GM19452 (cell line): Measurements from ENCODE around the gene KREMEN1.
"Not testable (repeated sequence)": the region's sequence is repeated elsewhere in the genome, so short reads cannot be mapped to it uniquely, and the experiment has no call there.

Experiments
- ATAC-seq: cut with Tn5 transposase; IDR thresholded peaks from one replicate; pipeline ENCODE4 v1.9.1; 2021; ENCODE audit not compliant: unreplicated experiment

KREMEN1 gene

DNA sequence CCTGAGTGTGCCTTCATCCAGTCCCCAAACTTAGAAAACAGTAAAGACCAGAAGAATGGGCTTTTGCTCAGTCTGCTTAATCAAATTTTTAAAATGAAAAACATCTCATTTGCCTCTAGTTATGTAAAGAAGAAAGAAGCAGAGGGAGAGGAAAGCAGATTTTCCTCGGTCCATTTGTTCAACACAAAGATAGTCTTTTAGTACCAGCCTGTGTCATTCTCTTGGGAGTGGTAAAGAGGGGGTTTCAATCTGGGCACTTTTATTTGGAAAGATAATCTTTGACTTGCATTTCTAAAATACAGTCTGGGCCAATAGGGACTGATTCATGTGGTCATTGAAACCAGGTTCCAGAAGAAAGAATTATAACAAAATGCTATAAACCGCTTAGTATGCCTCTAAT is 29.5 kb downstream of the KREMEN1 start:
- no peak for ATAC-seq

DNA sequence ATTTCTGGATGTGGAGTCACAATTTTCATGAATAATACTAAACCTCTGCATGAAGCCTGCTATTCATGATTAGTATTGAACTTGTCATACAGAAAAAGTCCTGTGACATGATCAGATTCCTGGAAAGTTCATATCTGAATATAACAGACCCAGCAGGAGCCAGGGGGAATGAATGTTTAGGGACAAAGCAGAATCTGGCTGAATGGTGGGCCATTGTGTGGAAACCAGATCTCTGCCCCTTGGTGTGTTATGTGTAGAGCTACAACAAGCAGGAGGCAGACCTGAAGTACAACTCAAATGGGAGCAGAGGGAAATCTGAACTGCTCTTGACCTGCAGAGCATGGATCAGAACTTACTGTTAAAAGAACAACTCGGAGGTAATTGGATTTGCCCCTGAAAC is 30.3 kb downstream of the KREMEN1 start:
- ATAC-seq: no peak

DNA sequence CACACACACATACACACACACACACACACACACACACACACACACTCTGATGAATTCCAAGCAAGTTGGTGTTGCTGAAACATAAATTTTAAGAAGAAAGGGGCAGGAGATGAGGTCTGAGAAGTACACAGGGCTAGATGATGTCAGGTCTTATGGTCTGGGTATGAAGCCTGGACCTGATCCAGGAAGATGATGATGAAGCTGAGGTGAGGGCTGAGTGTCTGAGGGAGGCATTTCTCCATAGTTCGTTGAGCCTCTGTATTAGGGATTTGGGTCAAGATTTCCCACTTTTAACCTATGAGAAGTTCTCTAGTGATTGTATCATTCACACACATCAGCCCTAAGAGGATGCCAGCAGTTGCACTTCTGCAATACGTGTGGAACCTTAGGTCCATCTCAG is 32.6 kb downstream of the KREMEN1 start:
- no peak for ATAC-seq

DNA sequence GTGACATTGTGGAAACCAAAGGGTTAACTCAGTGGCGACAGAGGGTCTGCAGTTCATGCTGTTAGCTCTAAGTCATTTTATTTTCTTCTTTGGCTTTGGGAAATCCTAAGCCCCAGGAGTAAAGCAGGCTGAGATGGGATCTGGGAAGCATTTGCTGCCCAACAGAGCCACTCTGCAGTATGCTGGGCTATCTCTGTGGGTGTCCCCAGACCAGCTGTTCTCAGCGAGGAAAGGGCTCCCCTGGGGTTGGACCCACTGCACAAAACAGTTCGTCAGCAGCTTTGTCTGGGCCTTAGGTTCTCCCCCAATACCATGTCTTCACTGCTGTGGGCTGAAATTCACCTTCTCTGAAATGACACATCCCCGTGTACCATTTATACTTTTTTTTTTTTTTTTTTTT is 34.0 kb downstream of the KREMEN1 start:
- ATAC-seq: no peak

DNA sequence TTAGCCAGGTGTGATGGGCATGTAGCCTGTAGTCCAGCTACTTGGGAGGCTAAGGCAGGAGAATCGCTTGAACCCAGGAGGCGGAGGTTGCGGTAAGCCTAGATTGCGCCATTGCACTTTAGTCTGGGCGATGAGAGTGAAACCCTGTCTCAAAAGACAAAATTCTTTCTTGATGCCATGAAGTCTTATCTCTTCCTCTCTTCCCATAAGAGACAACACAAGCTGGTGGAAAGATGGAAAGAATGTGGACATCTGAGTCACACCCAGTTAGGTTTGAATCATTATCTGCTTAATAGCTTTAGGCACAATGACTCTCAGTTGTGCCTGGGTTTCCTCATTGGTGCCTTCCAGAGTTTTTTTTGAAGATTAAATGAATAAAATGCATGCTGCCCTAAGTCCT is 35.3 kb downstream of the KREMEN1 start:
- no peak for ATAC-seq

DNA sequence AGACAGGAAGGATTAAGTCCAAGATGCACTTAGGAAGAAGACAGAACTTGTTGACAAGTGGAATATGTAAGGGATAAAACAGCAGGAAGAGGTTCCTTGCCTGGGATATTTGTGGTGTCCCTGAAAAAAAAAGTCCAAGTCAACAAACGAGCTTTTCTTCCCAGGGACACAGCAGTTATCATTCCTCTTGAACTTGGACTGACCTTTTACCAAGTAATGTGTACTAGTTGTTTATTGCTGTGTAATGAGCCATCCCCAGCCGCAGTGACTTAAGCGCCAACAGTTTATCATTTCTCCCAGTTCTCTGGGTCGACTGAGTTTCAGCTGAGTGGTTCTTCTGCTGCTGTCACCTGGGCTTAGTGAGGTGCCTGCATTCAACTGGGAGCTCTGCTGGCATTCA is 37.0 kb downstream of the KREMEN1 start:
- no peak for ATAC-seq

DNA sequence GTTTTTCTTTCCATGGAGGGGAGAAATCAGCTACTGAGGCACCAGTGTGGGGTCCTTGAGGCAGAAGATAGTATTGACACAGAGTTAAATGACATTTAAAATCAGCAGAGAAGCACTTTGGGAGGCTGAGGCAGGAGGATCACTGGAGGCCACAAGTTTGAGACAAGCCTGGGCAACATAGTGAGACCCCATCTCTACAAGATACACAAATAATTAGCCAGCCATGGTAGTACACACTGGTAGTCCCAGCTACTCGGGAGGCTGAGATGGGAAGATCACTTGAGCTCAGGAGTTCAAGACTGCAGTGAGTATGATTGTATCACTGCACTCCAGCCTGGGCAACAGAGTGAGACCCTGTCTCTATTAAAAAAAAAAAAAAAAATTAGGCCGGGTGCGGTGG is 38.1 kb downstream of the KREMEN1 start:
- ATAC-seq: no peak

DNA sequence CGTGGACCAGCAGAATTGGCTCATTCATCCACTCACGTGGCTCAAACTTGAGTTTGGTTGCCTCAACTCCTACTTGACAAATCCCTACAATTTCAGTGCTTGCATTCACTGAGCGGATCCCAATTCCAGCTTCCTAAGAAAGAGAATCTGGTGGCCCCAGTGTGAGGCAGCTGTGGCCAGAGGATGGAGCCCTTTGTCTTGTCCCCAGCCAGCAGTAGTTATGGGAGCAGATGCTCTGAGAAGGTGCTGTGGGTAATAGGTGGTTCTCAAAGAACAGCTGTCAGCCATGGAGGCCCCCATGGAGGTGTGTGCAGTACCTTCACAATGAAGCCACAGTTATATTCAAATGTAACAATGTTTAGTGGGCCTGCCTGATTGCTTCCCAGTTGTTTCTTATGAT is 39.3 kb downstream of the KREMEN1 start:
- ATAC-seq: no peak

DNA sequence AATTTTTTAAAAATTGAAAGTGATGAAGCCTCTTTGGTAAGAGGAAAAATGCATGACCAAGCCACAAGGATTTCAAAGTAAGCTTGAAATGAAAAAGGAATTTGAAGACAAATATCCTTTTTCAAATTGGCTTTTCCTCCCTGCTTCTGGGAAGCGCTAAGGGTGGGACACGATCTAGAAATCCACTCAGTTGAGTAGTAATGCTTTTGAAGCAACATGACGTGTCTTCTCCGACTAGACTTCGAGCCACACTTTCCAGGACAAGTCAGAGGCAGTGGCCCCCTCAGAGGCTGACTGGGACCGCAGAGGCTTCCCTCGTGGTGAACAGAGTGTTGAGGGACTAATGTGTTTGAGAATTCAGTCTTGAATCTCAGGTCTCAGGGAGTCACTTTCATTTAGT is 39.8 kb downstream of the KREMEN1 start:
- no peak for ATAC-seq

DNA sequence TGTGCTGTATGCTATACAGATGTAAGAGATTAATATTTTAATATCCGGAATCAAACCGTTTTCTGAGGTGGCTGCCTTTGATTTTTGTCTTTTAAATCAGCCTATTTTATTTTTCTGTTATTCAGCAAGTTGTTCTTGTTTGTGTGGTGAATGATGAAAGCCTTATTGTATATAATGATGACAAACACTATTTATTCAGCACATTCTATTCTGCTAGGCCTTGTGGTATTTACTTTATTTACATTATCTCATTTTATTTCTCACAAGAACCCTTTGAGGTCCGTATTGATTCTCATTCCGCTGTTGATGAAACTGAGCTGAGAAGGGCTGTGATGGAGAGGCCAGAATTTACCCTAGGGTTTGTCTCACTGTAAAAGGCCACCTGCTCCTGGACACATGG is 40.5 kb downstream of the KREMEN1 start:
- no peak for ATAC-seq

DNA sequence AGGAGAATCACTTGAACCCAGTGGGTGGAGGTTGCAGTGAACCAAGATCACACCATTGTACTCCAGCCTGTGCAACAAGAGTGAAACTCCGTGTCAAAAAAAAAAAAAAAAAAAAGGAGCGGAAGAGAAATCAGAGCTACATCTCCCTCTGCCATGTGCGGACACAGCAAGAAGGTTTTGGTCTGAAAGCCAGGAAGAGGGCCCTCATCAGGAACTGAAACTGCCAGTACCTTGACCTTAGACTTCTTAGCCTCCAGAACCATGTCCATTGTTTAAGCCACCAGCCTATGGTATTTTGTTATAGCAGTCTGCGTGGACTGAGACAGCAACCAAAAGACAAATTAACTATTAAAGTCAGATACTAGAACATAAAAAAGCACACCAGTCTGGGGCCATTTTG is 41.6 kb downstream of the KREMEN1 start:
- no peak for ATAC-seq

DNA sequence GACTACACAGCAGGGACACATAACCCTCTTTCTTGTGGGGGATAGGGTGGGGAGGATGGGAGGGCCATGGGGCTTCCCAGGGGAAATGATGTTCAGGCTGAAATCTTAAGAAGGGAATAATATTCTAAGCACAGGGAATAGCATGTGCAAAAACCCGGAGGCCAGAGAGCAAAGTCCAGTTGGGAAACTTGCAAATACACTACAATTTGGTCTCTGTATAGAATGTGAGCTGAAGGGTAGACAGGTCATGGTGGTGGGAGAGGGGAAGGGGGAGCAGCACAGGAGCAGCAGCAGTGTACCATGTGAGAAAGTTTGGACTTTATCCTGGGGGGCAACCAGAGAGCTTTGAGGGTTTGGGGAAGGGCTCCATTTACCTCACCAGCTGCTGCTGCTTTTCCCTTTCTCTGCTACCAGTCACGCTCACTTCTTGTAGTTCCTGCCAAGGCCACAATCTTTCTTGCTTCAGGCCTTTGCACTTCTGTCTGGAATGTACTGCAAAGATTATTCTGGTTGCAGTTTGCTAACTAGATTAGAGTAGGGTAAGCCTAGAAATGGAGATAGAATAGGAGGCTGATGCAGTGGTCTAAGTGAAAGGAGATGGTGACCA is 43.0 kb downstream of the KREMEN1 start:
- ATAC-seq: no peak

DNA sequence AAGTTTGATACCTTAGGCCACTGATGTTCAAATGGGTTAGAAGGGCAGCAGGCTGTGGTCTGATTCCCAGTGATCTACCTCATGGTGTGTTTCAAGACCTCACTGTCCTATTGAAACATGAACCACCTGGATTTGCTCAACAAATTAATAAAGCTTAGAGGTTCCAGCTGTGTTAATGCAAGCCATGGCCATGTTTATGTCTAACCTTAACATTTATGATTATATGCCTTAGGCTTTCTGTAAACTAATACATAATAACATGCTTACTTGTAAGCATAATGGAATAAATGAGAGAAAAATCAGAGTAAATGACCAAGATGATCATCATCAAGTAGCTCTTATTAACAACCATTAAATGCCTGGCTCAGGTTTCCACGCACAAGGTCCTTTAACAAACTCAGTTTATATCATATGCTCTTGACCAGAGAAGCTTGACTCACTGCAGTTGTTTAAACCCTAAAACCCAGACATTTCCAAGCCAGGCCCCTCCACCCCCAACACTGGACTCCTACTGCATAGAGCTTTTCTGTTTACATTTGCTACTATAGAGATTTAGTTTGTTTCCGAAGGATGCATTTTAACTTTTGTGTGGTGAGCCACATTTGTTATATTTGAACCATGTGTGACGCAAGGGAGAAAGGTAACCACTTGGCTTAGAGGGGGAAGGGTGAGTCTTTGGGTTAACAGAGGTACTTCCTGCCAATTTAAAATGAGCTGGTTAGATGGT is 43.7 kb downstream of the KREMEN1 start:
- no peak for ATAC-seq

DNA sequence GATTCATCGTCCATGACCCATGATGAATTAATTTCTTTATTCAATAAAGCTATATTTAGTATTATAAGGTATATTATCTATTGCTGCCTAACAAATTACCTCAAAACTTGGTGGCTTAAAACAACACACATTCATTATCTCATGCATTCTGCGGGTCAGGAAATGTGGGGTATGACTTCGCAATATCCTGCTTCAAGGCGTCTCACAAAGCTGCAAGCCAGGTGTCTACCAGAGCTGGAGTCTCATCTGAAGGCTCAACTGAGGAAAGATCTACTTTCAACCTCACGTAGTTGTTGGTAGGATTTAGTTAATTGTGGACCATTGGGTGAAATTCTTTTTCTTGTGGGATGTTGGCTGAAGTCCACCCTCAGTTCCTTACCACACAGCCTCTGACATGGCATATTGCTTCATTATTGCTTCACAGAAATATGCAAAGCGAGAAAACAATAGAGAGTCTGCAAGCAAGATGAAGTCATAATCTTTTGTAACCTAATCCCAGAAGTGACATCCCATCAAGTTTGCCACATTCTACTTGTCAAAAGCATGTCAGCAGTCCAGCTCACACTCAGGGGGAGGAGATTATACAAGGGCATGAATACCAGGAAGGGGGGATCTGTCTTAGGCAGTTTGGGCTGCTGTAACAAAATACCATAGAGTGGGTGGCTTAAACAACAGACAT is 45.1 kb downstream of the KREMEN1 start:
- ATAC-seq: no peak

DNA sequence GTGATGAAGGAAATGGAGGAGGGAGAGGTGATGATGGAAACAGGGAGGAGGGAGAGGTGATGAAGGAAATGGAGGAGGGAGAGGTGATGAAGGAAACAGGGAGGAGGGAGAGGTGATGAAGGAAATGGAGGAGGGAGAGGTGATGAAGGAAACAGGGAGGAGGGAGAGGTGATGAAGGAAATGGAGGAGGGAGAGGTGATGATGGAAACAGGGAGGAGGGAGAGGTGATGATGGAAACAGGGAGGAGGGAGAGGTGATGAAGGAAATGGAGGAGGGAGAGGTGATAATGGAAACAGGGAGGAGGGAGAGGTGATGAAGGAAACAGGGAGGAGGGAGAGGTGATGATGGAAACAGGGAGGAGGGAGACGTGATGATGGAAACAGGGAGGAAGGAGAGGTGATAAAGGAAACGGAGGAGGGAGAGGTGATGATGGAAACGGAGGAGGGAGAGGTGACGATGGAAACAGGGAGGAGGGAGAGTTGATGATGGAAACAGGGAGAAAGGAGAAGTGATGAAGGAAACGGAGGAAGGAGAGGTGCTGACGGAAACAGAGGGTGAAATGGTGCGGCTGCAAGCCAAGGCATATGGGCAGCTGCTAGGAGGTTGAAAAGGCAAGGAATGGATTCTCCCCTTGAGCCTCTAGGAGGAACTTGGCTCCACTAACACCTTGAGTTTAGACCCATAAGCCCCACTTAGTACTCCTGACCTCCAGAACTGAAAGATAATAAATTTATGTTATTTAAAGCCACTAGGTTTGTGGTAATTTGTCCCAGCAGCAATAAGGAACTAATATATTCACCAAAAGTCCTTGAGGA is 47.5 kb downstream of the KREMEN1 start:
- not testable (repeated sequence) for ATAC-seq

DNA sequence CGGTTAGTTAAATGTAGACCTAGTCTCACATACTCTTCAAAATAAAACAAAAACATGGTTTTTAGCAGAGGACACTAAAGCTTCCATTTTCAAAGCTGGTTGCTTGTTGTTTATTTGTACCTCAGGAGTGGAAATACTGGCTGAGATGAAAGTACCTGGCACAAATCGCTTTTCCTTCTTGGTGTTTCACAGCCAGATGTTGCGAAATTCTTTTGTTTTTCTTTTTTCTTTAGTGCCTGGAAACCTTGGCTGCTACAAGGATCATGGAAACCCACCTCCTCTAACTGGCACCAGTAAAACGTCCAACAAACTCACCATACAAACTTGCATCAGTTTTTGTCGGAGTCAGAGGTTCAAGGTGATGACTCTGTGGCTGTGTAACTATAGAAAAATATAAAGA is 48.3 kb downstream of the KREMEN1 start:
- ATAC-seq: no peak

DNA sequence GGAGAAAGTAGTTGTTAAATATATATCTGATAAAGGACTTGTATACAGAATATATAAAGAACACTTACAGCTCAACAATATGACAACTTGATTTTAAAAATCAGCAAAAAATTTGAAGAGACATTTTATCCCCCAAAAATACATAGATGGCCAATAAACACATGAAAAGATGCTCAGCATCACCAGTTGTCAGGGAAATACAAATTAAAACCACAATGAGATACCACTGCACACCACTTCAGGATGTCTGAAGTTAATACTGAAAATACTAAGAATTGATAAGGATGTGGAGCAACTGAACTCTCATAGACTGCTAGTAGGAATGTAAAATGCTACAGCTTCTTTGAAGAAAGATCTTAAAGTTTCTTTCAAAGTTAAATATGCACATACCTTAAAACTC is 49.2 kb downstream of the KREMEN1 start:
- ATAC-seq: no peak

DNA sequence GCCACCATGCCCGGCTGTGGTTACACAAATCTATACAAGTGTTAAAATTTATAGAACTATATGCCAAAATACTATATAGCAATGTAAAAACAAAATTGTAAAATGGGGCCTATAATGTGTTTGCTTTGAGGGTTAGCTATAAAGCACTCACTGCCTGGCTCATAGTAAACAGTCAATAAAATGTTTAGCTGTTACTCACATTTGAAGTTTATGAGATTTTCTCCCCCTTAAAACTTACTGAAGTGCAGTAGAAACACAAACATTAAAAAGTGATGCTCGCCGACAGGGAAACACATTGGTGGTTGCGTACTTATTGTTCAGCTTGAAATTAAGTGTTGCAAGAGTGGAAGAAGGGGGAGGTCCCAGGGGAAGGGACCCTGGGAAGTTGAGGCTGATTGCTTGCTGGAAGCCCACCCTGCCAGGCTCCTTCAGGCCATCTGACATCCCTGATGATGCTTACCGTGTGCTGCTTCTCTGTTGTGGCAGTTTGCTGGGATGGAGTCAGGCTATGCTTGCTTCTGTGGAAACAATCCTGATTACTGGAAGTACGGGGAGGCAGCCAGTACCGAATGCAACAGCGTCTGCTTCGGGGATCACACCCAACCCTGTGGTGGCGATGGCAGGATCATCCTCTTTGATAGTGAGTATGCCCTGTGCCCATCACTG is 52.1 kb downstream of the KREMEN1 start:
- no peak for ATAC-seq

DNA sequence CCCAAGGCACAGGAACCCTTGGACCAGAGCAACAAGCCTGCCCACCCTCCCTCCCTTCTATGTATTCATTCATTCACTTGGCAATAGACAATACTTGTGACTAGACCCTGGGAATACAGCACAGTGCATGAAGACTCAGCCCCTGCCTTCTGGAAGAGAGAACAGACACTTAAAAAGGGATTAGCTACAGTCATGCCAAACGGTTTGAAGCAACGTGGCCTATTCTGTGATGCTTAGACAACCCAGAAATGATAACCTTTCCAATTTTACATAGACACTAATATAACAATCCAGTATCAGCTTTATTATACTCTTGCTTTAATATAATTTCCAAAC is 52.6 kb downstream of the KREMEN1 start:
- ATAC-seq: no peak

DNA sequence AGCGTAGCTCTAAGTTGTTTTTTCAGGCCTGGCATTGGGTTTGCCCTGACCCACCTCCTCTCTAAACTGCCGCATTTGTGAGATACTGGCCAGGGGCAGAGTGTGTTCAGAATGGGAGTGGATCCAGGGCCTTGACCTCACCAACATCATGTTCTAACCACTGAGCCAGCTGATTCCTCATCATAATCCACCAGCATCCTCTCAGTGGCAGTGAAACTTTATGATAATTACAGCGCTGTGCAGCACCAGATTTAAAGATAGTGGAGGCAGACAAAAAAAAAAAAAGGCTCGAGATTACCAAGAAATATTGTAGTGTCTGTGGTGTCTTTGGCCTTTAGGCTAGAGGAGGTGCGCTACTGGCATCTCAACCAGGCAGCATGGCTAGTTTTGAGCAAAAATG is 53.0 kb downstream of the KREMEN1 start:
- ATAC-seq: no peak

DNA sequence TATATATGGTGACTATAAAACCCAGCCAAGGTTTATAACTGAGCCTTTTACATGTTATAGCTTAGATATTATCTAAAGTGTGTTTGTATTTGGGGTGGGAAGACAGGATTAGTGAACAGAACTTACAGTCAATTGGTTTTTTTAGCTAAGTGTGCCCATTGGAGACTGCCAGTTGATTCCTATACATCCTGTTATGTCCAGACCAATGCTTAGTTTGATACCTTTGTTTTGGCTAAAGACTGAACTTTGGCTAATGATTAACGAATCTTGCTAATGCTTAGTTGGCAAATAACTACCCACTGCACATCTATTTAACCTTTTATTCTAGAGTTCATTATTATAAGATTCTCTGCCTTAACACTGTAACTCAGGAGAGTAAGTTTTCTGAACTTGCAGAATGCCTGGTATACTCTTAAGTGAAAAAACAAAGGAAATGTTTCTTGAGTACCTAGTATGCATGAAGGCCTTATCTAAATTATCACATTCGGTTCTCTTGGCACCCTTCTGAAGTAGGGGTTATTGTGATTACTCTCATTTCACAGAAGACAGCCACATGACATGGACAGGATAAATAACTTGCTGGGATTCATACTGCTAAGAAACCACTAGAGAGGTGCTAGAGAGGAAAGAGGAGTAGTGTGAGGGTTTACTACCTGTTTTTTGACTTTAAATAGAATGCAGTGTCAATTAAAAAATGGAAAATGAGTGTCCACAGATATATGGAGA is 54.0 kb downstream of the KREMEN1 start:
- ATAC-seq: no peak
